HG02852 (cell line): ENCODE results near the gene AOX1.
"Not testable (repeated sequence)": the region's sequence is repeated elsewhere in the genome, so short reads cannot be mapped to it uniquely, and the experiment has no call there.

Experiments
- ATAC-seq: cut with Tn5 transposase; IDR thresholded peaks from one replicate; pipeline ENCODE4 v1.9.1; 2021; ENCODE audit warnings: mild to moderate bottlenecking, moderate library complexity; ENCODE audit not compliant: unreplicated experiment

AOX1 gene

GRCh38 chr2:200698217-200698616 lies 112.4 kb downstream of the AOX1 start:
- ATAC-seq: no peak

GRCh38 chr2:200699310-200699709 lies 113.5 kb downstream of the AOX1 start:
- no peak for ATAC-seq

DNA sequence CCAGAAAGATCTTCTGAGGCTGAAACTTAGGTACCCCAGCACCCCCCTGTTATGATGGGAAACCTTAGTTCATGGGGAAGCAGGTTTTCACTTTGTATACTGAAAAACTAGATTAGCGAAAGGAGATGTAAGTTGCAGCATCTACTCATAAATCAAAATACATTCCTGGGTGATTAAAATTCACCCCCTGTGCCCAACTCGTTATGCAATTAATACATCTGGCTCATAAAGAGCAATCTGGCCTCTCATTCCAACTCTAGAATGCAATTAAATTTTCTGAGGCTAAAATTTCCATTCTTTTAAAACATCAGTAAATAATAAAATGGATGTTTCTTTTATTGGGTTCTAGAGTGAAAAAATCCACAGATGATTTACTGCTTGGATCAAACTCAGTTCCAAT lies 115.0 kb downstream of the AOX1 start:
- no peak for ATAC-seq

DNA sequence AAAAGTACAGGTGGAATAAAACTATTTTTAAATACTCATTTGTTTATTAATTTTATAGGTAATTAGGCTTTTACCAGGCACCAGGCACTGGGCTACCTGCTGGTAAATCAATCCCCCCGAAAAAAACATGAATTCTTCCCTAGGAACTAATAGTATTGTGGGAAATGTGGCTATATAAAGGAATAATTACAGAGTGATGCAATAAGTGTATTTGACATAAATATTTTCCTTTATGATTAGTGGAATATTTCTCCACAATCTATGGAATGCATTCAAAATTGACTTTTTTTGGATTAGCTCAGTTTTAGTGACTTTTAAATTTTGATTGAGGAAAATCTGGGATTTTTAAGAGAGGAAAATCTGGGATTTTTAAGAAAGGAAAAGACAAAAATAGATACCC lies 116.2 kb downstream of the AOX1 start:
- ATAC-seq: no peak

GRCh38 chr2:200702646-200703118 lies 116.9 kb downstream of the AOX1 start:
- ATAC-seq: no peak

DNA sequence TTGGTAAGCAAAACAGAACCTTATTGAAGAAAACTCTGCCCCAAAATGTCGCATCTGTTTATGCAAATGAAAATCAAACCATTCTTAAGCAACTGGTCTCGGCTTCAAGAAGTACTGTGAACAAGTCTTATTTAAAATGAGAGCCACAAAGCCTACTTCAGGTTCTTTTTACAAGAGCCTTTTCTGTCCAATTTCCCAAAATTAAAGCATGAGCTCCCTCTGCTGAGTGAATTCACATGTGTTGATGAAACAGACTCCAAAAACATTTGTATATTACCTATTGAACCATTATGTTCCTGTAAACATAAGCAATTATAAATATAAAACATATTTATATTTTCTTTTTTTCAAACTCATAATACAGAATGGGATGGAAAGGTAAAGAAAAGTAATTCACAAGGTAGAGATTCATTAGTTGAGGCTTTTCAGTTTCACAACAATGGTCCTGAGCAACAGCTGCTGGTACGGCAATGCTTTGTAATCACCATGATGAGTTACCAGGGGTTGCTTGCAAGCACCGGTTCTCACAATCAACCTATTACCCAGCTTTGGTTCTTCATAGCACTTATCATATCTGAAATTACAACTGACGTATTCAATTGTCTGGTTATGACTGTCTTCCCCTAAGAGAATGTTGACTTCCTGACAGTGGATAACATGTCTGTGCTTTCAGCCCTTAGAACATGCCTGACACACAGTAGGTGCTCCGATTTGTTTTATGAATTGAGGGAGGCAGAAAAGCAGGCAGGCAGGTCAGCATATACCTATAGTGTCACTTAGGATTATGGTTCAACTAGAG lies 117.5 kb downstream of the AOX1 start:
- ATAC-seq: no peak

GRCh38 chr2:200703926-200704637 lies 118.3 kb downstream of the AOX1 start:
- ATAC-seq: no peak

- ATAC-seq: no peak
Measured at GRCh38 chr2:200705305-200706041, 119.7 kb downstream of the AOX1 start.

DNA sequence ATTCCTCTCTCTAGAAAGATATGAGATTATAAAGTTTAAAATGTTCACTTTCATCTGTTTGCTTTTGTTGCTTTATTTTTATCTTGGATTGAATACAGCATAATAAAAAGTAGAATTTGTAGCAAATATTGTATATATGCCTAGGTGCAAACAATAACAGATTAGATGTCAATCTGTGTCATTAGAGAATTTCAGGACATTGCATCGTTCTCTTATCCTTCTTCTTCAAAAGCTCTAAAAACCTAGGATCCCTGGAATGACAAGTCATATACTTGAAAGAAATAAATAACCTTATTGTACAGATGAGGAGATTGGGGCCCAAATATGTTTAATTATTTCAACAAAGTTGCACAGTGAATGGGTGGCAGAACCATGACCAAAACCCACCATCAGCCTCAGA lies 123.1 kb downstream of the AOX1 start:
- ATAC-seq: no peak

DNA sequence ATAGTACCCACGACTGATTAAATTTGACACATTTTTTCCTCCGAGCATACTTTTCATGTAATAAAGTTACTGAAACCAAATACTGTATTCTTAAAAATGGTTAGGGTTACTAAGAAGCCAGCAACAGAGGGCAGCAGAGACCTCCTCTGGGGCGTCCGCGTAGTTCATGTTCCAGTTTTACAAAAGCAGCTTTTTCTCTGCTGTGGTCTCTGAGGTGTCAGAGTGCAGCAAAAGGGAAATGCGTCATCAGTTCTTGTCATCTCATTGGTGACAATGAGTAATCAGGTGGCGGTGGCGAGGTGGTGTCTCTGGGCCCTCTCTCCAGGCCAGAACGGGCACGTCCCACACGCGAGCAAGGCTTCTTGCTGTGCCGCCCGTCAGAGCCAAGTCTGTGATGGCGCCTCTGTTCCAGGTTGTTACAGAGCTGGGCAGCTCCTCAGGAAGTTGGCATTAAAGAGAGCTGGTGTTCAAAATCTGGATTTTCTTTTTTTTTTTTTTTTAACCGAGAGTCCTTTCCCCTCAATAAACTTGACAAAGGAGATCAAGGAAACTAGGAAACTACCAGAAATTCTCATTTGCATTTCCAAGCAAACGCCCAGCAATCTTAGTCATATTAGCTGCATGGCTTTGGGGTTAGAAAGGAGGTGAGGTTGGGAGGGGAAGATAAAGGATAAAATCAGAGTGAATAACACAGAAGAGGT lies 127.3 kb downstream of the AOX1 start:
- peak; percentile 99 for ATAC-seq

GRCh38 chr2:200713704-200714064 lies 127.9 kb downstream of the AOX1 start:
- ATAC-seq: no peak

GRCh38 chr2:200715014-200715413 lies 129.2 kb downstream of the AOX1 start:
- not testable (repeated sequence) for ATAC-seq

DNA sequence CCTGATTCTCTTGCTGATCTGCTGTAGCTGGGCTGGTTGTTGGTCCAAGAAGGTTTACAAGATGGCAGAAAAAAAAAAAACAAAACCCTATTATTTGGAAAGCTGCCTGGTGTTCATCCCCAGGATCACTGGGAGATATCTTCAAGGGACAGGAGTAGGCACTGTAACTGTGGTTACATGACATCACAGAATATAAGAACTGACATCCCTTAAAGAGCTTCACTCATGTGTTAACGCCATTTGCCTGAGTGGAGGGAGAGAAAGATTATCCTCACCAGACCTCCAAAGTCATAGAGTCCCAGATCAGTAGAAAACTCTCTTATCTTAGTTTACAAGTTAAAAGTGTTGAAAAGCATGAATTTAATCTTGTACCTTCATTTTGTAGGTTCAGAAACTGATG lies 130.6 kb downstream of the AOX1 start:
- ATAC-seq: no peak
